Progenitor cell of endocrine pancreas (in vitro differentiated cells): Measurements from ENCODE around the gene HYAL2. TPM values are rescaled to one million over a fixed set of nuclear protein-coding genes. Genes with fewer than 3 reads are reported as not detected.
"Not testable (repeated sequence)": the region's sequence is repeated elsewhere in the genome, so short reads cannot be mapped to it uniquely, and the experiment has no call there.

Experiments
- DNase-seq: peaks from one replicate; pipeline ENCODE4 v3.0.0; 2021; ENCODE audit warnings: low spot score; ENCODE audit not compliant: unreplicated experiment
- H3K27ac Mint-ChIP-seq: 2 replicates; pipeline ENCODE4 v1.8.0; 2021; ENCODE audit warnings: mild to moderate bottlenecking, moderate library complexity, mixed read lengths
- H3K27me3 Mint-ChIP-seq: 2 replicates; pipeline ENCODE4 v1.8.0; 2021; ENCODE audit warnings: mixed read lengths
- H3K36me3 Mint-ChIP-seq: 2 replicates; pipeline ENCODE4 v1.8.0; 2022; ENCODE audit warnings: mixed read lengths; ENCODE audit not compliant: insufficient read depth
- H3K4me1 Mint-ChIP-seq: 2 replicates; pipeline ENCODE4 v1.8.0; 2021; ENCODE audit warnings: low read depth, mixed read lengths
- H3K4me3 Mint-ChIP-seq: 2 replicates; pipeline ENCODE4 v1.8.0; 2021; ENCODE audit warnings: low read depth, mild to moderate bottlenecking, moderate library complexity, mixed read lengths
- H3K9me3 Mint-ChIP-seq: 2 replicates; pipeline ENCODE4 v1.8.0; 2021; ENCODE audit warnings: low read depth, mixed read lengths
- total RNA-seq: library from RNA; stranded (reverse); gene quantifications from 2 replicates; pipeline ENCODE4 v1.2.1, GENCODE V29; 2021
- TF ChIP-seq, protein P1 (sequence below): fragments of 200-600 bp; sonication (generic); IDR thresholded peaks from one replicate; pipeline ENCODE4 v1.5.0; 2021; ENCODE audit warnings: antibody characterized with exemption, mild to moderate bottlenecking; ENCODE audit not compliant: unreplicated experiment

HYAL2 gene
- total RNA-seq, 1 donor from 2014 or later, result 77.9 TPM

DNA sequence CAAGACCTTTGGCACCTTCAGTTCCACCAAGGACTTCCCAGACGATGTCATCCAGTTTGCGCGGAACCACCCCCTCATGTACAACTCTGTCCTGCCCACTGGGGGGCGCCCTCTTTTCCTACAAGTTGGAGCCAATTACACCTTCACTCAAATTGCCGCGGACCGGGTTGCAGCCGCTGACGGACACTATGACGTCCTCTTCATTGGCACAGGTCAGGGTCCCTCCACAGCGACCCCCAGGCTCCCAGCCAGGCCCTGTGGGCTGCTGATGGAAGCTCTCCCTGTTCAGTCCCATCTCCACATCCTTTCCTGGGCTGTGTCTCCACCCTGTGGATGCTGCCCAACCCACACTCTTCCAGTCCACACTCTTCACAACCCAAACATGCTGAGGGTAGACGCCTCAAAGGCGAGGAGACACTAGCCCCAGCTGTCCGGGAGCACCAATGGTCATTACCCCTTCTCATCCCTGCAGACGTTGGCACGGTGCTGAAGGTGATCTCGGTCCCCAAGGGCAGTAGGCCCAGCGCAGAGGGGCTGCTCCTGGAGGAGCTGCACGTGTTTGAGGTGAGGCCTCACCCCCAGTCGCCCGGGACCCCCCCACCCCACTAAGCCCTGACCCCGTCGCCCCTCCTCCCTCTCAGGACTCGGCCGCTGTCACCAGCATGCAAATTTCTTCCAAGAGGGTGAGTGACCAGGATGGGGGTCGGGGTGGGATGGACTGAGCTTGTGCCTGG lies 48.0 kb downstream of the HYAL2 start:
- DNase-seq, result peak; percentile 59
- Mint-ChIP-seq H3K36me3 (peaks cover 5% of the 10 kb centered on the region), H3K4me3 (peak overlapping the region; percentile 35), H3K9me3 (no peaks in the 10 kb centered on the region), H3K4me1 (peaks cover 15% of the 10 kb centered on the region), H3K27ac (peak overlapping the region; percentile 18), H3K27me3 (peaks cover 54% of the 10 kb centered on the region)
- TF ChIP-seq, protein P1, sequence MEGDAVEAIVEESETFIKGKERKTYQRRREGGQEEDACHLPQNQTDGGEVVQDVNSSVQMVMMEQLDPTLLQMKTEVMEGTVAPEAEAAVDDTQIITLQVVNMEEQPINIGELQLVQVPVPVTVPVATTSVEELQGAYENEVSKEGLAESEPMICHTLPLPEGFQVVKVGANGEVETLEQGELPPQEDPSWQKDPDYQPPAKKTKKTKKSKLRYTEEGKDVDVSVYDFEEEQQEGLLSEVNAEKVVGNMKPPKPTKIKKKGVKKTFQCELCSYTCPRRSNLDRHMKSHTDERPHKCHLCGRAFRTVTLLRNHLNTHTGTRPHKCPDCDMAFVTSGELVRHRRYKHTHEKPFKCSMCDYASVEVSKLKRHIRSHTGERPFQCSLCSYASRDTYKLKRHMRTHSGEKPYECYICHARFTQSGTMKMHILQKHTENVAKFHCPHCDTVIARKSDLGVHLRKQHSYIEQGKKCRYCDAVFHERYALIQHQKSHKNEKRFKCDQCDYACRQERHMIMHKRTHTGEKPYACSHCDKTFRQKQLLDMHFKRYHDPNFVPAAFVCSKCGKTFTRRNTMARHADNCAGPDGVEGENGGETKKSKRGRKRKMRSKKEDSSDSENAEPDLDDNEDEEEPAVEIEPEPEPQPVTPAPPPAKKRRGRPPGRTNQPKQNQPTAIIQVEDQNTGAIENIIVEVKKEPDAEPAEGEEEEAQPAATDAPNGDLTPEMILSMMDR, result peak; percentile 72

DNA sequence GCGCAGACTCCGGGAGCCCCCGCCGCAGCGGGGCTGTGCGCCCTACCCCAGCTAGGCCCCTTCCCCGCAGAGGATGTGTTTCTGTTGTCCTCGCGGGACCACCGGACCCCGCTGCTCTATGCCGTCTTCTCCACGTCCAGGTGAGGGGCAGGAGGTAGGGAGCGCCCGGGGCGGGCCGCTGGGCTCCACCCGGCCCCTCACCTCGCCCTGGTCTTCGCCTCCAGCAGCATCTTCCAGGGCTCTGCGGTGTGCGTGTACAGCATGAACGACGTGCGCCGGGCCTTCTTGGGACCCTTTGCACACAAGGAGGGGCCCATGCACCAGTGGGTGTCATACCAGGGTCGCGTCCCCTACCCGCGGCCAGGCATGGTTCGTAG lies 48.9 kb downstream of the HYAL2 start:
- Mint-ChIP-seq H3K27me3 (peaks cover 49% of the 10 kb centered on the region), H3K4me1 (peaks cover 20% of the 10 kb centered on the region), H3K9me3 (no peaks in the 10 kb centered on the region), H3K4me3 (no peak overlapping the region), H3K27ac (no peak overlapping the region), H3K36me3 (peaks cover 5% of the 10 kb centered on the region)
- TF ChIP-seq, protein P1, result no peak
- DNase-seq, result no peak

DNA sequence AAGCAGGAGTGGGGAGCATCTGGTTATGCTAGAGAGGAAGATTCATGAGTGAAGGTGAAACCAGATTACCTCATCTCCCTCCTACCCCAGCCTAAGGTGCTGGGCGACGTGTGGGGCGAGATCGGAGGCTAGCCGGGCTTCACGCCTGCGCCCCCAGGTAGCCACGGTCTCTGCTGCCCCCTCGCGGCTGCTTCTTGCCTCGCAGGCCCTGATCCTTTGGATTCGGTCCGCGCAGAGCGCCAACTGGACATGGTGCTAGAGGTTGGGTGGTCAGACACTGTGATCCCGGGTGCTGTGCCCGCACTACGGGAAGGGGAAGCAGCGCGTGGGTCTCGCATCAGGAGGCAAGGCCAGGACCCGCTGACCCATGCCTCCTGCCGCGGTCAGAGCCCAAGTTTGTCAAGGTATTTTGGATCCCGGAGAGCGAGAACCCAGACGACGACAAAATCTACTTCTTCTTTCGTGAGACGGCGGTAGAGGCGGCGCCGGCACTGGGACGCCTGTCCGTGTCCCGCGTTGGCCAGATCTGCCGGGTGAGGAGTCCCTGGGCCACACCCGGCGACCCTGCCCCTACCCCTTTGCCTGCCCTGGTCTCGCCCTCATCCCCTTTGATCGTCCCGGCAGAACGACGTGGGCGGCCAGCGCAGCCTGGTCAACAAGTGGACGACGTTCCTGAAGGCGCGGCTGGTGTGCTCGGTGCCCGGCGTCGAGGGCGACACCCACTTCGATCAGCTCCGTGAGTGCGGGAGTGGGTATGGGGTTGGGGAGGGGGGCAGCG lies 49.4 kb downstream of the HYAL2 start:
- H3K27ac Mint-ChIP-seq, result peak overlapping the region; percentile 91
- H3K36me3 Mint-ChIP-seq, result peaks cover 5% of the 10 kb centered on the region
- H3K4me1 Mint-ChIP-seq, result peaks cover 25% of the 10 kb centered on the region
- H3K27me3 Mint-ChIP-seq, result peaks cover 45% of the 10 kb centered on the region
- no peak overlapping the region for H3K4me3 Mint-ChIP-seq
- TF ChIP-seq, protein P1, result peak; percentile 98
- no peaks in the 10 kb centered on the region for H3K9me3 Mint-ChIP-seq
- DNase-seq, result peak; percentile 93

DNA sequence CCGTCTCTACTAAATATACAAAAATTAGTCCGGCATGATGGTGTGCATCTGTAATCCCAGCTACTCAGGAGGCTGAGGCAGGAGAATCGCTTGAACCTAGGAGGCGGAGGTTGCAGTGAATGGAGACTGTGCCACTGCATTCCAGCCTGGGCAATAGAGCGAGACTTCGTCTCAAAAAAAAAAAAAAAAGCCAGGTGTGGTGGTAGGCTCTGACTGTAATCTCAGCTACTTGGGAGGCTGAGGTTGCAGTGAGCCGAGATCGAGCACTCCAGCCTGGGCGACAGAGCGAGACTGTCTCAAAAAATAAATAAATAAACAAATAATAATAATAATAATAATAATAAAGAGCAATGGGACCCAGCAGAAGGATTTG lies 50.0 kb downstream of the HYAL2 start:
- H3K27me3 Mint-ChIP-seq, result peaks cover 39% of the 10 kb centered on the region
- DNase-seq, H3K9me3 Mint-ChIP-seq, H3K27ac Mint-ChIP-seq, H3K4me3 Mint-ChIP-seq, H3K36me3 Mint-ChIP-seq: not testable (repeated sequence)
- H3K4me1 Mint-ChIP-seq, result peaks cover 28% of the 10 kb centered on the region

DNA sequence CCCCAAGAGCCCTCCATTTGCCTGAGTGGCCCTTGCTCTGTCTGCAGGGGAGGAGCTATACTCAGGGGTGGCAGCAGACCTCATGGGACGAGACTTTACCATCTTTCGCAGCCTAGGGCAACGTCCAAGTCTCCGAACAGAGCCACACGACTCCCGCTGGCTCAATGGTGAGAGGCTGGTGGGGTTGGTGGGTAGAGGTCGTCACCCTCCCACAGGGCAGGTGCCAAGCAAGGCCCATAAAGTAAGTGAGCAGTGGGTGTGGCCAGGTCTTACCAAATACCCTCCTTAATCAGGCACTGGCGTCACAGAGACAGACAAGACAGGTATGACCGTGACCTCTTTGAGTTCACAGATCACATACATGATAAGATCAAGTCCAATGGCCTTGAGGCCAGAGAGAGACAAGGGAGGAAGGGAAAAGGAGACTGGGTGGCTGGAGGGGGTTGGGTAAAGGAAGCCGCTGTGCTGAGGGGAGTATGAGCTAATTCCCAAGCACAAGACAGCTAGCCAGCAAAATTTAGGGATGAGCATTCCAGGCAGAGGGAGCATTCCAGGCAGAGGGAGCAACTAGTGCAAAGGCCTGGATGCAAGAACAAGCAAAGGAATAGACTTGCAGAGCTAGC lies 51.1 kb downstream of the HYAL2 start:
- peaks cover 29% of the 10 kb centered on the region for H3K4me1 Mint-ChIP-seq

More for the DNA sequence above, 51.1 kb downstream of the HYAL2 start:
- Mint-ChIP-seq H3K27ac (no peak overlapping the region), H3K9me3 (no peaks in the 10 kb centered on the region), H3K36me3 (peaks cover 5% of the 10 kb centered on the region), H3K4me3 (no peak overlapping the region), H3K27me3 (peaks cover 33% of the 10 kb centered on the region)
- TF ChIP-seq, protein P1, result no peak
- no peak for DNase-seq
